WTC11 (cell line): ENCODE results near the gene TSEN15.

Experiments used
- KAT7 ChIP-seq: sonication (generic); formaldehyde crosslinking; IDR thresholded peaks from 2 replicates; pipeline ENCODE4 v1.8.1; 2023; ENCODE audit warnings: missing genetic modification reagents, mild to moderate bottlenecking, borderline replicate concordance
- TF ChIP-seq, protein P1 (sequence below): fragments of 200-600 bp; IDR thresholded peaks from 2 replicates; pipeline ENCODE4 v1.8.0; 2022; ENCODE audit warnings: antibody characterized with exemption

DNA sequence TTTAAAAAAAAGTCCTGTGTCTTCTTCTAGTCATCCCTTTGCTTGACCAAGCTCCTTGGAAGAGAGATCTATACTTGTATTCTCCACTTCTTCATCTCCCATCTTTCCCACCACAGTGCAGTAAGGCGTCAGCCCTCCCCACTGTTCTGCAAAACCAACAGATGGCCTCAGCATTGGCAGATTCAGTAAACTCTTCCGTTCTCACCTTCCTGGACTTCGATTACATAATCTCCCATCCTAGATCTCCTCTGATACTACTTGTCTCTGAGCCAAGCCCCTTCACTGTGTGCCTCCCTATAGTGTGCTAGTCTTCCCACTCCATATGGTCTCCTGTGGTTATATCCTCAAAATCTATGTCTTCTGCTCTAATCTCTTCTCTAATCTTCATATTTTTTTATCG is 12.4 kb upstream of the TSEN15 start:
- no peak for TF ChIP-seq KAT7 (CRISPR knock-in tag)
- TF ChIP-seq, protein P1, sequence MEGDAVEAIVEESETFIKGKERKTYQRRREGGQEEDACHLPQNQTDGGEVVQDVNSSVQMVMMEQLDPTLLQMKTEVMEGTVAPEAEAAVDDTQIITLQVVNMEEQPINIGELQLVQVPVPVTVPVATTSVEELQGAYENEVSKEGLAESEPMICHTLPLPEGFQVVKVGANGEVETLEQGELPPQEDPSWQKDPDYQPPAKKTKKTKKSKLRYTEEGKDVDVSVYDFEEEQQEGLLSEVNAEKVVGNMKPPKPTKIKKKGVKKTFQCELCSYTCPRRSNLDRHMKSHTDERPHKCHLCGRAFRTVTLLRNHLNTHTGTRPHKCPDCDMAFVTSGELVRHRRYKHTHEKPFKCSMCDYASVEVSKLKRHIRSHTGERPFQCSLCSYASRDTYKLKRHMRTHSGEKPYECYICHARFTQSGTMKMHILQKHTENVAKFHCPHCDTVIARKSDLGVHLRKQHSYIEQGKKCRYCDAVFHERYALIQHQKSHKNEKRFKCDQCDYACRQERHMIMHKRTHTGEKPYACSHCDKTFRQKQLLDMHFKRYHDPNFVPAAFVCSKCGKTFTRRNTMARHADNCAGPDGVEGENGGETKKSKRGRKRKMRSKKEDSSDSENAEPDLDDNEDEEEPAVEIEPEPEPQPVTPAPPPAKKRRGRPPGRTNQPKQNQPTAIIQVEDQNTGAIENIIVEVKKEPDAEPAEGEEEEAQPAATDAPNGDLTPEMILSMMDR = no peak
